Amygdala (tissue), 56 donors: ENCODE results near the gene RNF213.
A peak's percentile ranks its signal among the peaks of the same experiment; 100 is the strongest.
"Not testable (repeated sequence)": the region's sequence is repeated elsewhere in the genome, so short reads cannot be mapped to it uniquely, and the experiment has no call there.

Source experiments
- DNase-seq, 56 donors: peaks; one replicate each; lab custom pipeline; 2025; lab: John Stamatoyannopoulos, UW

Gene RNF213

DNA sequence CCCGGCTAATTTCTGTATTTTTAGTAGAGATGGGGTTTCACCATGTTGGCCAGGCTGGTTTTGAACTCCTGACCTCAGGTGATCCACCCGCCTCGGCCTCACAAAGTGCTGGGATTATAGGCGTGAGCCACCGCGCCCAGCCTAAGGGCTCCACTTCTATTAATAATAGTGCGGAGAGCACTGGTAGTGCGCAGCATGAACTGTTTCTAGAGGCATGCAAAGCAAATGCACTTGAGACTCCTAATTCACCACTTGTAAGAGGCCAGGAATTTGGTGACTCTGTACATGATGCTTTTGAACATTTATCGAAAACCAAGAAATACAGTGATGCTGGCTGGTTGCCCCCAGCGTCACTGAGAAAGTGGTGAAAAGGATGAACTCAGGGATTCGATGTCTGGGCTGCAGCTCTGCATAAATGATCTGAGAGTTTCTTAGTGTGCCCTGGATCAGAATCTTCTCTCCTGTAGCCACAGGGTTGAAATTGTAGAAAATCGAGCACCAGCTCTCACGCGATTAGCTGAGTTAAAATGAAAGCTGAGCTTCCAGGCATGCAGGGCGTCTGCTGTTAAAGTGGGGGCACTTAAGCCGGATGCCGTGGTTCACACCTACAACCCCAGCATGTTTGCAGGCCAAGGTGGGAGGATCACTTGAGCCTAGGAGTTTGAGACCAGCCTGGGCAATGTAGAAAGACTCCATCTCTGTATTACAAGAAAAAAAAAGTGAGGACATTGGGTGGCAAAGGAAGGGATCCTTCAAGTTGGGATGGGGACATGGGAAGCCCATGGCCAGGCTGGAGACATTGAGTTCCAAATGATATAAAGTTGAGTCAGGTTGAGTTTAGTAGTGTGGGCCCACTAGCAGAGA, 4.8 kb downstream of the RNF213 start:
- DNase-seq = no peak

DNA sequence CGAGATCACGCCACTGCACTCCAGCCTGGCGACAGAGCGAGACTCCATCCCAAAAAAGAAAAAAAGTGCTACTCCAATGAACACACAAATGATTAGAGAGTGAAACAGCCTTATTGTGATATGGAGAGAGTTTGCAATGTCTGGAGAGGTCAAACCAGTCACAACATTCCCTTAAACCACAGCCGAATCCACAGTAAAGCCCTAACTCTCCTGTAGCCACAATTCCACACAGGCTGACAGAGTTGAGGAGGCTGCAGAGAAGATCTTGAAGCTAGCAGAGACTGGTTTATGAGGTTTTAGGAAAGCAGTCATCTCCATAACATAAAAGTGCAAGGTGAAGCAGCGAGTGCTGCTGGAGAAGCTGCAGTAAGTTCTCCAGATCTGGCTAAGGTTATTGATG, 6.7 kb downstream of the RNF213 start:
- DNase-seq = no peak

DNA sequence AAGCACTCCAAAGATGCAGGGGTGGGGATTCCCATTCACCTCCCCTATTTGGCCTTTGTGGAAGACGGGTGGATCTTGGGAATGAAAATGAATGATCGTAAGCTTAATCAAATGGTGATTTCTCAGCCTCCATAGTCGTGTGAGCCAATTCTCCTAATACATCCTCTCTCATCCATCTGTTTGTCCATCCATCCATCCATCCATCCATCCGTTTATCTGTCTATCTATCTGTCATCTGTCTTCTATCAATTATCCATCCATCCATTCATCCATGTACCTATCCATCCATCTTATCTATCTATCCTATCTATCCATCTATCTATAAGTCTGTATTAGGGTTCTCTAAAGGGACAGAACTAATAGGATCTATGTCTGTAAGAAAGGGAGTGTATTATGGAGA, 7.8 kb downstream of the RNF213 start:
- DNase-seq = no peak

DNA sequence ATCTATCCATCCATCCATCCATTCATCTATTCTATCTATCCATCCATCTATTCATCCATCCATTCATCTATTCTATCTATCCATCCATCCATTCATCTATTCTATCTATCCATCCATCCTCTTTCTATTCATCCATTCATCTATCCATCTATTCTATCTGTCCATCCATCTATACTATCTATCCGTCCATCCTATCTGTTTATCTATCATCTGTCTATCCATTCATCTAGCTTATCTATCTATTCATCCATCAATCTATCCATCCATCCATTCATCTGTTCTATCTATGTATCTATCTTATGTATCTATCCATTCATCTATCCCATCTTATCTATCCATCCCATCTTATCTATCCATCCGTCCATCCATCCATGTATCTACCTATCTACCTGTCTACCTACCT, 8.8 kb downstream of the RNF213 start:
- DNase-seq = no peak

DNA sequence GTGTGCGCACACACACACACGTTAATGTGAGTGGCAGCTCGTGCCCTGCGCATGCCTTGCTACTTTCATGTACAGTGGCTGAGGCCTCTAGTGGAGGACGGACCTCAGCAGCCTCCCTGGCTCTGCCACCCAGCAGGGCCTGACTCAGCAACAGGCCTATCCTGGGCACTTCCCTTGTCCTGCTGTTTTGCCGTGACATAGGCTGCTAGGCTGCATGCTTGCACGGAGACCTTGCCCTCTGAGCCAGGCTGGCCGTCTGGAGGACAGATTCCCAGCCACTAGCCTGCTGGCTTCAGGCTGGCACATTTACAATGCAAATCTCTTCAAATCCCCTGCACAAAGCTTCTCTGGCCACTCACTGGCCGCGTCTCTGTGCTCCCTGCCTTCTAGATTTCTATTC, 9.5 kb downstream of the RNF213 start:
- DNase-seq = peak in 17 of 56 donors; percentile 9 to 64 (median 30)

DNA sequence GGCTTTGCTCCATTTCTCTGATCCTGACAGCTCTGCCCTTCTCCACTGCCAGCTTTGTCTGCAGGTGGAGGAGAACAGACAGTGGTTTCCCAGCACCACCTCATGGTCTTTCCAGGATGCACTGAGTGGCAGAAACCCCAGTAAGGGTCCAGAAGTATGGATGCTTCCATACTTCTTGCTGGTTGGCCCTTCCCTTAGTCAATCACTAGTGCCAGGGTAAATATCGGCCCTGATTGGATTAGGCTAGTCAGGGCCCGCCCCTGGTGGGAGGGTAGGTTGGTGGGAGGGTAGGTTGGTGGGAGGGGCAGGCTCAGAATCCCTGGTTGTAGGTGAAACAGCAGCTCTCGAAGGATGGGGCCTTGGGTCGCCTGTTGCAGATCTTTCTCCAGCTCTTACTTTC, 10.2 kb downstream of the RNF213 start:
- DNase-seq = peak in 1 of 56 donors; percentile 29

DNA sequence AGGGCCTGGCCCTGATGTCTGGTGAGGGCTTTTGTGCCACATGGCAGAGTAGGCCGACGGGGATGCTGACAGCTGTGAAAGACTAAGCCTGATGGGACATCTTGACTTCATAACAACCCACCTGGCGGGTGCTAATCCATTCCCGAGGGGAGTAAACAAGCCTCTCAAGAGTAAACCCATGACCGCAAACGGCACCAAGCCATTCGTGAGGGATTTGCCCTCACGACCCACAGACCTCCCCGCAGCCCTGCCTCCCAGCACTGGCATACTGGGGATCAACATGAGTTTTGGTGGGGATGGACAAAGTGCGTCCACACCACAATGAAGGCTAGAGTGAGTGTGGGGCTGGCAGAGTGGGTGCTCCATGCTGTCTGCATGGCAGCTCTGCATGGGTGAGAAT, 11.7 kb downstream of the RNF213 start:
- no peak for DNase-seq

DNA sequence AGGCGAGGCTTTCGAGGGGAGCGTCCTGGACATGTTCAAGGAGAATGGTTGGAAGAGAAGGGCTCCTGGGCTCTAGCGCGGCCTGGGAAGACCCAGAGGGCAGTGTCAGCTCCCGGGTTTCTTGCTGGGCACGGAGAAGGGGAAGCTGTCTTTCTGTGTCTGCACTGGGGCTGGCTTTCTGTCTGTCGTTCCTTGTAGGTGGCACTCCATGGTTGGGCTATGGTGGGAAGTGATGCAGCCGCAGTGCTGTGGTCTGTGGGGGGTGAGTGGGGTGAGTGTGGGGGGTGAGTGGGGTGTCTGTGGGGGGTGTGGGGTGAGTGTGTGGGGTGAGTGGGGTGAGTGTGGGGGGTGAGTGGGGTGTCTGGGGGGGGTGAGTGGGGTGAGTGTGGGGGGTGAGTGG, 13.7 kb downstream of the RNF213 start:
- DNase-seq = no peak

DNA sequence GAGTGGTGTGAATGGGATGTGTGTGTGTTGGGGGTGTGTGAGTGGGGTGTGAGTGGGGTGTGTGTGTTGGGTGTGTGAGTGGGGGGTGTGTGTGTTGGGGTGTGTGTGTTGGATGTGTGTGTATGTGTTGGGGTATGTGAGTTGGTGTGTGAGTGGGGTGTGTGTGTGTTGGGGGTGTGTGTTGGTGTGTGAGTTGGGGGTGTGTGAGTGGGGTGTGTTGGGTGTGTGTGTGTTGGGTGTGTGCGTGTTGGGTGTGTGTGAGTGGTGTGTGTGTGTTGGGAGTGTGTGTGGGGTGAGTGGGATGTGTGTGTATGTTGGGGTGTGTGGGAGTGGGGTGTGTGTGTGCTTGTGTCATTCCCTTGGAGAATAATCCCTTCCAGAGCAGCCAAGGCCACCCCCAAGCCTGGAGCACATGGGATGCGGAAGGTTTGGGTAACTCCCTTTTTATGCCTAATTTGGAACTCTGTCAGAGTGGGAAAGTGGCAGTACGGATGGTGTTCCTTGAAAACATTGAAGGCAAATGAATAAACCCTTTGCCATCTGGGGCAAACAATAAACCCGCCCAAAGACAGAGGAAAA, 14.3 kb downstream of the RNF213 start:
- DNase-seq = no peak

DNA sequence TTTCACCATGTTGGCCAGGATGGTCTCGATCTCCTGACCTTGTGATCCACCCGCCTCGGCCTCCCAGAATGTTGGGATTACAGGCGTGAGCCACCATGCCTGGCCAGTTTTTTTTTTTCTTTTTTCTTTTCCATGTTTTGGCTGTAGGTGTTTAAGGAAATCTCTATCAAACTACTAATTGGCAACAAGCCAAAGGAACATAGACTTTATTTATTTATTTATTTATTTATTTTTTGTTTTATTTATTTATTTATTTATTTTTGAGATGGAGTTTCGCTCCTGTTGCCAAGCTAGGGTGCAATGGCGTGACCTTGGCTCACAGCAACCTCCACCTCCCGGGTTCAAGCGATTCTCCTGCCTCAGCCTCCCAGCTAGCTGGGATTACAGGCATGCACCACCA, 15.2 kb downstream of the RNF213 start:
- DNase-seq = not testable (repeated sequence)

DNA sequence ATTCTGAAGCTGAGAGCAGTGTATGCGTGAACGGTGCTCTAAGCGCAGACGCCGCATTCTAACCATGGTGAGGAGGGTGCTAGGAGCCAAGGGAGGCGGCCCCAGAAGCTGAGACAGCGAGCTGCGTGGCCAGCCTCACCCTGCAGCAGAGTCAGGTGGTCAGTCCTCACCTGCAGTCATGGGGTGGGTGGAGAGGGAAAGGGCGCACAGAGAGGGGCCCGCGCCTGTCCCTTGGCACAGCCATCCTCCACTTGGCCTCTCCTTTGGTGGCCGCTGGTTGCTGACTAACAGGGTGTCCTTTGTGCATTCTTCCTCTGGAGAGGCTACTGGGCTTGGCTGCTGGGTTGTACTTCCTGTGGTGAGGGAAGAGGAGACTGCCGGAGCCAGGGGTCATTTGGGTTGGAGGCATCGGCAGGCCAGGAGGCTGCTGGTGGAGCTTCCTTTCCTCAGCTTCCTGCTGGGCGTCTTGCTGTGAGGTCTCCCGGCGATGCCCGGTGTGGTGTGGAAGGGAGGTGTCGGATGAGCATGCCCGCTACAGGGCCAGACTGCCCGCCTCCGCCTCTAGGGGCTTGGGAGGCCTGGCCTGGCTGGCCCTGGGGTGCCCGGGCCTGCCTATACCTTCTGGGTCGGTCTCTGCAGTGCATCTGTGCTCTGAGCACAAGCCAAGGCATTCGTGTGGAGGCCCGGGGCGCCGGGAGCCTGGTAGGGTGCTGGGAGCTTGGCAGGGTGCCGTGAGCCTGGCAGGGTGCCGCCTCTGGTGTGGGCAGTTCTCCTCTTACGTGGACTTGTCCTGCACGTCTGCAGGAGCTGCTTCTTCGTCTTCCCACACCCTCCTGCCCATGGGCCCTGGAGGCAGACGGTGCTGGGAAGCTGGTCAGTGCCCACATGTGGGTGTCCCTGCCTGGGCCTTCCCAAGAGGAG, 17.4 kb downstream of the RNF213 start:
- peak in 21 of 56 donors; percentile 17 to 66 (median 37) for DNase-seq

DNA sequence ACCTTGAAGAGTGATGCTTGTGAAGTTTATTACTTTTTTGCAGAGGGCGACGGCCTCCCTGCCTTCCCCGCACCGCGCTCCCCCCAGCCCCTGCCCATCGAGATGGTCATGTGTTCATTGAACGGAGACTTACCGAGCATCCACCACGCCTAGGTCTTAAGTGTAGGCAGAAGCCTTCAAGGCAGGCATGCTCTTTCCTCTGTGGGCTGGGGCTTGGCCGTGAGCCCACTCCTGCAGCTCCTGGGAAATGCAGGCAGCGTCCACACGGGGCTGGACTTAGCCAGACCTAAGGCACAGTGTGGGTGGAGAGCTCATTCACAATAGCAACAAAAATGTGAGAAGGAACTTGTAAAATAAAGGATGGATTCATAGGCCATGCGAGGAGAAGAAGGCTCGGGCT, 19.2 kb downstream of the RNF213 start:
- peak in 4 of 56 donors; percentile 8 to 37 (median 18) for DNase-seq

DNA sequence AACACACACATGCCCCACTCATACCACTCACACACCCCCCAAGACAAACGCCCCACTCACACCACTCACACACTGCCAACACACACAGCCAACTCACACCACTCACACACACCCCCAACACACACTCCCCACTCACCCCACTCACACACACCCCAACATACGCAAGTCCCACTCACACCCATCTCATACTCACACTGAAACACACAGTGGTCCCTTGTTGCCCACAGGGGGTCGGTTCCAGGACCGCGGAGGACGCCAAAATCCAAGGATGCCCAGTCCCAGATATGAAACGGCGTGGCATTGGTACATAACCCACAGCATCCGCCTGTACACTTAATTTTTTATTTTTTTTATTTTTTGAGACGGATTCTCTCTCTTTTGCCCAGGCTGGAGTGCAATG, 20.9 kb downstream of the RNF213 start:
- DNase-seq = no peak

DNA sequence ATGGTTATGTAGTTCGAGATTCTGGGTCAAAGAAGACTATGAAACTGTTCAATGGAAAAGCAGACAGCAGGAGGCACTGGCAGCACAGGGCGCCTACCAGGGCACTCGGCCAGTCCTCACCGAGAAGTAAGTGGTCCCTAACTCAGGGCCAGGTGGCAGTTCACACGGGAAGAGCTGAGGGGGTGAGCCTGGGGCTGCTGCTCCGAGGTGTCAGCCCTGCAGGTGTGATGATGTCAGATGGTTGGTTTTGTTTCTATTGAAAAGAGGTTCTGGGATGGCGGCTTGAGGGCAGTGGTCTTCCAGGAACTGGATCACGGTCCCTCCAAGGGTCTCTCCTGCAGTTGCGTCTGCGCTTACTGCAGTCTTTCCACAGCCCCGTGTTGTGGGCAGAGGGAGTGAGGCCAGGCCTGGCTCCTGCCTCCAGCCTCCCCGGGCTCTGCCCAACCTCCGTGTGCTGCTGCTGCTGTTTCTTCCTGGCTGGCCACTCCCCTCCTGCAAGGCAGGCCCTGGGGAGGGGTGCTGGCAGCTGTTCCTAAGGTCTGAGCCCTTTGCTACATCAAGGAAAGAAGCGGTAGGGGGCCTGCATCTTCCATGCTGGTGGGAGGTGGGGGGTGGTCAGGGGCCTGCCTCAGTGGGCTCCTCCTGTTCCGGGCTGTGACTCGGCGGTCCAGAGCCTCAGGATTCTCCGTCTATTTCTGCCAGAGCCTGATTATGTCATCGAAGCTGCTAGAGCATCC, 22.6 kb downstream of the RNF213 start:
- no peak for DNase-seq

DNA sequence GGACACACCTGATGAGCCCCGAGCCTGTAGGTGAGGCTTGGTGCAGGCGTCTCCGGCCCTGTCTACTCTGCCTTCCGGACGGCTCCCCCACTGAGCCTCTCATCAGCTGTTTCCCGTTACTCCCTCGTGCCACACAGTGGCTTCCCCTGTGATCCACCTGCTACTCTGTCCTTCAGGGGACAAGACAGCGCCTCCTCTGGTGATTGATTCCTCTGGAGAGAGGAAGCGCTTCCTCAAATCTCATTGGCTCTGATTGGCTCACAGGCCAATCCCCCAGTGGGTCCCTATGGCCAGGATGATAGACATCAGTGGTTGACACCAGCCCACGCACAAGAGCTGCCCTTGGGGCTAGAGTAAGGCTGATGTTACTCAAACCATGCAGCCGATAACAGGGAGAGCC, 24.0 kb downstream of the RNF213 start:
- no peak for DNase-seq

DNA sequence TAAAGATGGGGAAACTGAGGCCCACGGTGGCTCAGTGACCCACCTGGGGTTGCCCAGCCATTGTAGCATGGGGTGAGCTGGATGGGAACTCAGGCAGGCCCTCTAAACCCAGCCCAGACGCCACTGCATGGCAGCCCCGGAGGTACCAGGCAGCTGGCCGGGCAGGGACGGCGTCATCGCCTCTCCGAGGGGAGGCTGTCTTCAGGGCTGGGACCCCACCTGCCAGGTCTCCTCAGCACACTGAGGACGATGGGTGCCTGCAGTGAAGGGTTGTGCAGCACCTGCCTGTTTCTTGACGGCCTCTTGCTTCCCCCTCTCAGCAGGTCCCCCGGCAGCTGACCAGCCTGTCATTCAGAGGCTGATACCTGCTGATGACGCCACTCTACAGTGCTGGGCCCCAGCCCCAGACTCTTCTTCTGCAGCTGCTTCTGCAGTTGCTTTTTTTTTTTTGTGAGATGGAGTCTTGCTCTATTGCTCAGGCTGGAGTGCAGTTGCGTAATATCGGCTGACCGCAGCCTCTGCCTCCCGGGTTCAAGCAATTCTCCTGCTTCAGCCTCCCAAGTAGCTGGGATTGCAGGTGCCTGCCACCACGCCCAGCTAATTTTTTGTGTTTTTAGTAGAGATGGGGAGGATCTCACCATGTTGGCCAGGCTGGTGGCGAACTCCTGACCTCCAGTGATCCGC, 24.7 kb downstream of the RNF213 start:
- no peak for DNase-seq

DNA sequence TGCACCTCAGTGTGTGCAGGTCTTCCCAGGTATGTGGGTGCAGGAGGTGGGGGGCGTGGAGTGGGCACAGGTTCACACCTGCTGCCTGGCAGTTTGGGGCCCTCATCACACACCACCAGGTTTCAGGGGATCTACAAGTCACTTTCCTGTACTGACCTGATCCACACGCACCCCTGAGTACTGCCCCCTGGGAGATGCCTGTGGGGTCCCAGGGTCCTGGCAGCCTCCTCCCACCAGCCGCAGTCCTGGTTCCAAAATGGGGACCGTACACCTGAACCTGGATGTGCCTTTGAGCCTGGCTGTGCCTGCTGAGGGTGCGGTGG, 25.9 kb downstream of the RNF213 start:
- DNase-seq = no peak

DNA sequence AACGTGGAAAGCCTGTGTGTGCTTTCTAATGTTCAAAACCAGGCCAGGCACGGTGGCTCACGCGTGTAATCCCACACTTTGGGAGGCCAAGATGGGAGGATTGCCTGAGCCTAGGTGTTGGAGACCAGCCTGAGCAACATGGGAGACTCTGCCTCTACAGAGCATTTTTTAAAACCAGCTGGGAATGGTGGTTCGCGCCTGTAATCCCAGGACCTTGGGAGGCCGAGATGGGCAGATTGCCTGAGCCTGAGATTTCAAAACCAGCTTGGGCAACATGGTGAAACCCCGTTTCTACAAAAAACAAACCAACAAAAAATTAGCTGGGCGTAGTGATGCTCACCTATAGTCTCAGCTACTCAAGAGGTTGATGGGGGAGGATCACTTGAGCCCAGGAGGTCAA, 26.4 kb downstream of the RNF213 start:
- no peak for DNase-seq

DNA sequence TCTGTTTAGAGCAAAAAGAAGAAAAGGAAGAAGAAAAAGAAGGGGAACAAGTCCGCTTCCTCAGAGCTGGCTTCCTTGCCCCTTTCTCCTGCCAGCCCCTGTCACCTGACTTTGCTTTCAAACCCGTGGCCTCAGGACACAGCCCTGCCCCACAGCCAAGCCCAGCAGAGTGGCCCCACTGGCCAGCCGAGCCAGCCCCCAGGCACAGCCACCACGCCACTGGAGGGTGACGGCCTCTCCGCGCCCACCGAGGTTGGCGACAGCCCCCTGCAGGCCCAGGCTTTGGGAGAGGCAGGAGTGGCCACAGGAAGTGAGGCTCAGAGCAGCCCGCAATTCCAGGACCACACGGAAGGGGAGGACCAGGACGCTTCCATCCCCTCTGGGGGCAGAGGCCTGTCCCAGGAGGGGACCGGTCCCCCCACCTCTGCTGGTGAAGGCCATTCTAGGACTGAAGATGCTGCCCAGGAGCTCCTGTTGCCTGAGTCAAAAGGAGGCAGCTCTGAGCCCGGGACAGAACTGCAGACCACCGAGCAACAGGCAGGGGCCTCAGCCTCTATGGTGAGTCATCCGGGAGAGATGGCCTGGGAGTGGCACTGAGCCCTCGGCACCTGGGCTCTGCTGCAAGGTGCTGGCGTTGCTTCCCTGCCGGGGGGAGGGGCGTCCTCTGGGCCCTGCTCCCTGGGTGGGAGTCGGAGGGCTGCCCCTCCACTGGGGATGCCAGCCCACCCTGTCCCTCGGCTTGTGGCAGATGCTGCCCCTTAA, 27.3 kb downstream of the RNF213 start:
- peak in 22 of 56 donors; percentile 4 to 52 (median 28) for DNase-seq
